Psoas muscle (tissue), 8 donors: ENCODE results near the gene NXPH2. TPM values are rescaled to one million over a fixed set of nuclear protein-coding genes. Genes with fewer than 3 reads are reported as not detected.
"Not testable (repeated sequence)": the region's sequence is repeated elsewhere in the genome, so short reads cannot be mapped to it uniquely, and the experiment has no call there.

Experiments
- ATAC-seq, 4 donors: fragments of 200-7000 bp; cut with Tn5 transposase; one replicate each; pipeline ENCODE4 v1.9.1; 2020; ENCODE audit warnings: moderate library complexity in 3 of 4, mild to moderate bottlenecking in 2 of 4
- DNase-seq, 2 donors: peaks; one replicate each; pipeline ENCODE4 v3.0.0-alpha.2; 2020
- H3K27ac ChIP-seq: fragments of 200-600 bp; one replicate; pipeline ENCODE4 v1.8.0; 2022
- H3K27me3 ChIP-seq, 3 donors: fragments of 200-600 bp in 1 of 3; one replicate each; pipeline versions ENCODE4 v1.6.1 to v1.8.0; 2013 to 2022; ENCODE audit warnings: low read length in 2 of 3, mild to moderate bottlenecking in 2 of 3, moderate library complexity in 1 of 3; ENCODE audit not compliant: insufficient read depth in 3 of 3
- H3K36me3 ChIP-seq, 2 donors: fragments of 200-600 bp in 1 of 2; one replicate each; pipeline versions ENCODE4 v1.6.1 to v1.8.0; 2013 to 2022; ENCODE audit warnings: low read depth in 1 of 2, mild to moderate bottlenecking in 1 of 2, moderate library complexity in 1 of 2; ENCODE audit not compliant: insufficient read depth in 1 of 2
- H3K4me1 ChIP-seq: fragments of 200-600 bp; one replicate; pipeline ENCODE4 v1.8.0; 2022
- H3K4me3 ChIP-seq: fragments of 200-600 bp; one replicate; pipeline ENCODE4 v1.8.0; 2022; ENCODE audit warnings: mild to moderate bottlenecking
- H3K9me3 ChIP-seq: fragments of 200-600 bp; one replicate; pipeline ENCODE4 v1.8.0; 2022
- CTCF ChIP-seq: fragments of 200-600 bp; IDR thresholded peaks from one replicate; pipeline ENCODE4 v1.8.0; 2022; ENCODE audit warnings: antibody characterized with exemption
- WGBS, 3 donors: extraction: QIAGEN DNeasy Blood & Tissue Kit; methylation state at CpG; one replicate each; pipeline versions ENCODE4 v1.1.6 to v1.1.7; 2013; 5-methylcytosine and 5-hydroxymethylcytosine counted together
- intact Hi-C, 2 donors: fragments of 100-400 bp; cut with DNase I; formaldehyde crosslinking; loops; one replicate each; pipeline versions ENCODE4 v1.11.0 to v1.14.2; 2022
- polyA plus RNA-seq, 3 donors: library from polyadenylated mRNA; stranded (reverse); fragments of 200-250 nt; gene quantifications; one replicate each; pipeline ENCODE4 v1.2.3, GENCODE V29; 2013
- total RNA-seq, 4 donors: library from RNA; stranded (reverse); fragmentation: NEBNext Ultra II Directional in 2 of 4; extraction: Animal tissue kit (Norgen Biotek cat#: 25700) in 2 of 4; gene quantifications; one replicate each; pipeline versions ENCODE4 v1.2.1 to v1.2.4, GENCODE V29; 2021 to 2023
- donor health status: healthy with polysubstance abuse.
- donor health status: DM: no; HTN: no; CAD: no; lungs with moderate emphysema.
- donor health status: Bipolar disorder and iron deficiency.
- donor health status: healthy.
- donor health status: DM: yes; HTN: yes; CAD: no.
- donor health status: DM: no; HTN: no; CAD: no.
- donor health status: DM: no; HTN: no; CAD: no.
- donor health status: DM: yes; HTN: yes; CAD: no.

Gene NXPH2
- total and polyA plus RNA-seq, 7 donors: 0.14 TPM; not detected in 6

GRCh38 chr2:138658187-138658894, 121.8 kb downstream of the NXPH2 start:
- Histone ChIP-seq H3K4me3 (no peak overlapping the region), H3K4me1 (no peaks in the 10 kb centered on the region), H3K36me3 (no peaks in the 10 kb centered on the region), H3K27ac (no peak overlapping the region), H3K9me3 (no peaks in the 10 kb centered on the region), H3K27me3 (no peaks in the 10 kb centered on the region)
- WGBS, 3 donors: 83 to 90% (median 84%) methylated on average over 3 of the region's 3 CpGs
- ATAC-seq (no peak), DNase-seq (no peak)
- intact Hi-C loops: no loop called here
- no peak for TF ChIP-seq CTCF

GRCh38 chr2:138654146-138654545, 126.0 kb downstream of the NXPH2 start:
- H3K4me1 ChIP-seq: no peaks in the 10 kb centered on the region
- H3K9me3 ChIP-seq: no peaks in the 10 kb centered on the region
- intact Hi-C loops: no loop called here
- no peak overlapping the region for H3K27ac ChIP-seq
- TF ChIP-seq CTCF: no peak
- ATAC-seq: no peak
- WGBS, 3 donors: 85 to 92% (median 92%) methylated on average over 4 of the region's 4 CpGs
- H3K36me3 ChIP-seq: no peaks in the 10 kb centered on the region
- no peaks in the 10 kb centered on the region for H3K27me3 ChIP-seq
- H3K4me3 ChIP-seq: no peak overlapping the region
- DNase-seq: no peak

- WGBS, 3 donors: 92 to 97% (median 92%) methylated on average over 5 of the region's 5 CpGs
Measured at GRCh38 chr2:138652378-138652777, 127.8 kb downstream of the NXPH2 start.

GRCh38 chr2:138649571-138649970, 130.6 kb downstream of the NXPH2 start:
- Histone ChIP-seq H3K27ac (no peak overlapping the region), H3K4me3 (no peak overlapping the region), H3K9me3 (no peaks in the 10 kb centered on the region), H3K4me1 (no peaks in the 10 kb centered on the region), H3K36me3 (no peaks in the 10 kb centered on the region), H3K27me3 (no peaks in the 10 kb centered on the region)
- intact Hi-C loops: no loop called here
- 28 to 37% (median 32%) methylated on average over 1 of the region's 1 CpG for WGBS, 3 donors
- TF ChIP-seq CTCF: no peak
- no peak for ATAC-seq
- DNase-seq: no peak

More at GRCh38 chr2:138652378-138652777, 127.8 kb downstream of the NXPH2 start:
- no peak for DNase-seq
- Histone ChIP-seq H3K27me3 (no peaks in the 10 kb centered on the region), H3K36me3 (no peaks in the 10 kb centered on the region), H3K4me3 (no peak overlapping the region), H3K27ac (no peak overlapping the region), H3K4me1 (no peaks in the 10 kb centered on the region), H3K9me3 (no peaks in the 10 kb centered on the region)
- intact Hi-C loops: no loop called here
- TF ChIP-seq CTCF: no peak
- no peak for ATAC-seq

GRCh38 chr2:138648606-138649005, 131.6 kb downstream of the NXPH2 start:
- H3K36me3 ChIP-seq: no peaks in the 10 kb centered on the region
- DNase-seq (no peak), ATAC-seq (no peak)
- TF ChIP-seq CTCF: no peak
- no peaks in the 10 kb centered on the region for H3K4me1 ChIP-seq
- no peak overlapping the region for H3K27ac ChIP-seq
- WGBS, 3 donors: 41 to 72% (median 61%) methylated on average over 4 of the region's 4 CpGs
- H3K9me3 ChIP-seq: no peaks in the 10 kb centered on the region
- H3K27me3 ChIP-seq: no peaks in the 10 kb centered on the region
- intact Hi-C loops: no loop called here
- no peak overlapping the region for H3K4me3 ChIP-seq

- H3K36me3 ChIP-seq, H3K9me3 ChIP-seq, DNase-seq, H3K27ac ChIP-seq, H3K4me3 ChIP-seq, H3K4me1 ChIP-seq, H3K27me3 ChIP-seq, ATAC-seq, intact Hi-C loops: not testable (repeated sequence)
- WGBS, 3 donors: 89 to 94% (median 89%) methylated on average over 10 of the region's 10 CpGs
Measured at GRCh38 chr2:138644776-138645175, 135.4 kb downstream of the NXPH2 start.
